H1 (cell line): ENCODE data around the gene GAK. TPM values are rescaled to one million over a fixed set of nuclear protein-coding genes. Genes with fewer than 3 reads are reported as not detected.

Experiments used
- TAF1 ChIP-seq: IDR thresholded peaks from 2 replicates; pipeline ENCODE4 v1.6.1; 2011; ENCODE audit warnings: mild to moderate bottlenecking, low read depth, low read length
- polyA plus RNA-seq, 7 experiments: library from polyadenylated mRNA; depleted of rRNA in 3 of 7; stranded (reverse) in 5 of 7; unstranded in 2 of 7; fragments of >200 nt in 5 of 7; fragments of 200-250 nt in 2 of 7; gene quantifications; 1 replicate in 5 of 7; 2 replicates in 1 of 7; 4 replicates in 1 of 7; pipeline versions ENCODE4 v1.2.1 to v1.2.3, GENCODE V29; 2011 to 2013; ENCODE audit warnings: missing spikeins in 2 of 7, mixed read lengths in 2 of 7
- total RNA-seq: library from RNA; stranded (reverse); fragmentation: NEBNext Ultra II Directional; extraction: Animal tissue kit (Norgen Biotek cat#: 25700); gene quantifications from 2 replicates; pipeline ENCODE4 v1.2.1, GENCODE V29; 2021

The GAK gene
- total and polyA plus RNA-seq, 2 of the 8 experiments (the other 6 are each of a cell fraction or from before 2014, with no cell fraction given): 31.5 to 70.8 TPM

GRCh38 chr4:850323-850945, 81.7 kb downstream of the GAK start (continued):
- TF ChIP-seq TAF1: no peak
